Ishikawa (cell line): ENCODE measurements around the gene PDE1C.

Experiments used
- CEBPB ChIP-seq: IDR thresholded peaks from 2 replicates; pipeline ENCODE4 v1.6.1; 2012
- CREB1 ChIP-seq: IDR thresholded peaks from 2 replicates; pipeline ENCODE4 v1.6.1; 2012; ENCODE audit warnings: low read depth
- EGR1 ChIP-seq: IDR thresholded peaks from 2 replicates; pipeline ENCODE4 v1.6.1; 2012
- EP300 ChIP-seq: IDR thresholded peaks from 2 replicates; pipeline ENCODE4 v1.6.1; 2012; ENCODE audit warnings: borderline replicate concordance
- FOXM1 ChIP-seq: IDR thresholded peaks from 2 replicates; pipeline ENCODE4 v1.6.1; 2012; ENCODE audit warnings: low read depth, borderline replicate concordance
- MAX ChIP-seq: IDR thresholded peaks from 2 replicates; pipeline ENCODE4 v1.6.1; 2012
- NFIC ChIP-seq: IDR thresholded peaks from 2 replicates; pipeline ENCODE4 v1.6.1; 2012
- RAD21 ChIP-seq: IDR thresholded peaks from 2 replicates; pipeline ENCODE4 v1.6.1; 2012; ENCODE audit warnings: low read depth
- REST ChIP-seq: IDR thresholded peaks from 2 replicates; pipeline ENCODE4 v1.6.1; 2012; ENCODE audit warnings: low read depth, mild to moderate bottlenecking
- TAF1 ChIP-seq: IDR thresholded peaks from 2 replicates; pipeline ENCODE4 v1.6.1; 2012; ENCODE audit warnings: low read depth, mild to moderate bottlenecking
- TCF12 ChIP-seq: IDR thresholded peaks from 2 replicates; pipeline ENCODE4 v1.6.1; 2012; ENCODE audit warnings: low read depth
- TEAD4 ChIP-seq: IDR thresholded peaks from 2 replicates; pipeline ENCODE4 v1.6.1; 2012
- USF1 ChIP-seq: IDR thresholded peaks from 2 replicates; pipeline ENCODE4 v1.6.1; 2012
- YY1 ChIP-seq: IDR thresholded peaks from 2 replicates; pipeline ENCODE4 v1.6.1; 2012; ENCODE audit warnings: low read depth
- ZBTB7A ChIP-seq: IDR thresholded peaks from 2 replicates; pipeline ENCODE4 v1.6.1; 2012; ENCODE audit warnings: low read depth

PDE1C gene

GRCh38 chr7:31939076-31939475 is 131.1 kb downstream of the PDE1C start:
- no peak for TF ChIP-seq TCF12
- TF ChIP-seq MAX: no peak
- TF ChIP-seq YY1: no peak
- TF ChIP-seq ZBTB7A: no peak
- TF ChIP-seq EP300: no peak
- TF ChIP-seq TAF1: no peak
- TF ChIP-seq RAD21: no peak
- TF ChIP-seq USF1: no peak
- TF ChIP-seq NFIC: no peak
- no peak for TF ChIP-seq EGR1
- TF ChIP-seq FOXM1: no peak
- no peak for TF ChIP-seq CEBPB
- no peak for TF ChIP-seq TEAD4
- no peak for TF ChIP-seq REST

GRCh38 chr7:31938650-31939049 is 131.6 kb downstream of the PDE1C start:
- TF ChIP-seq EP300 (no peak), TEAD4 (no peak), YY1 (no peak), CREB1 (no peak), TCF12 (no peak), EGR1 (no peak), REST (no peak), ZBTB7A (no peak), TAF1 (no peak), FOXM1 (no peak), CEBPB (no peak)

- TF ChIP-seq ZBTB7A (no peak), EP300 (no peak)
These were observed 132.2 kb downstream of the PDE1C start for GRCh38 chr7:31937982-31938381.

- no peak for TF ChIP-seq USF1
These were observed 134.8 kb downstream of the PDE1C start for GRCh38 chr7:31935124-31936054.

- TF ChIP-seq CREB1 (no peak), ZBTB7A (no peak), EGR1 (no peak)
These were observed 135.7 kb downstream of the PDE1C start for GRCh38 chr7:31934551-31934950.

GRCh38 chr7:31933481-31933880 is 136.7 kb downstream of the PDE1C start:
- TF ChIP-seq TEAD4 (no peak), ZBTB7A (no peak)

GRCh38 chr7:31926991-31927584 is 143.1 kb downstream of the PDE1C start:
- TF ChIP-seq TAF1 (no peak), CEBPB (no peak), EGR1 (no peak), EP300 (no peak), YY1 (no peak), TCF12 (no peak), REST (no peak), RAD21 (no peak), FOXM1 (no peak), ZBTB7A (no peak), TEAD4 (no peak), NFIC (no peak), USF1 (no peak), MAX (no peak)
